NCI-H2196 treated with DMSO at 0.1 percent for 48 hours (cell line): ENCODE data around the gene UBL3.

Source experiments
- DNase-seq: peaks from one replicate; lab custom pipeline; 2025; ENCODE audit not compliant: unreplicated experiment; lab: John Stamatoyannopoulos, UW

Gene UBL3

GRCh38 chr13:29810898-29811297, 39.5 kb downstream of the UBL3 start:
- no peak for DNase-seq

- no peak for DNase-seq
These were observed 40.2 kb downstream of the UBL3 start for GRCh38 chr13:29810145-29810742.

- DNase-seq, result no peak
These were observed 42.2 kb downstream of the UBL3 start for GRCh38 chr13:29808264-29808663.

GRCh38 chr13:29805994-29806979, 44.1 kb downstream of the UBL3 start:
- DNase-seq, result no peak

- no peak for DNase-seq
These were observed 47.2 kb downstream of the UBL3 start for GRCh38 chr13:29803221-29803620.

- no peak for DNase-seq
These were observed 47.8 kb downstream of the UBL3 start for GRCh38 chr13:29802621-29803020.

GRCh38 chr13:29801737-29802305, 48.6 kb downstream of the UBL3 start:
- DNase-seq, result no peak

GRCh38 chr13:29801102-29801501, 49.3 kb downstream of the UBL3 start:
- no peak for DNase-seq

GRCh38 chr13:29800687-29801086, 49.7 kb downstream of the UBL3 start:
- DNase-seq, result no peak

GRCh38 chr13:29799041-29799440, 51.4 kb downstream of the UBL3 start:
- DNase-seq, result no peak

GRCh38 chr13:29791997-29792780, 58.2 kb downstream of the UBL3 start:
- DNase-seq, result no peak

- DNase-seq, result no peak
These were observed 58.9 kb downstream of the UBL3 start for GRCh38 chr13:29791508-29791907.

GRCh38 chr13:29786698-29787097, 63.7 kb downstream of the UBL3 start:
- DNase-seq, result no peak

GRCh38 chr13:29785978-29786377, 64.4 kb downstream of the UBL3 start:
- DNase-seq, result no peak

- no peak for DNase-seq
These were observed 67.6 kb downstream of the UBL3 start for GRCh38 chr13:29782798-29783197.

GRCh38 chr13:29774830-29775229, 75.6 kb downstream of the UBL3 start:
- DNase-seq, result no peak

- no peak for DNase-seq
These were observed 79.2 kb downstream of the UBL3 start for GRCh38 chr13:29771247-29771646.

- no peak for DNase-seq
These were observed 83.4 kb downstream of the UBL3 start for GRCh38 chr13:29767006-29767405.

- DNase-seq, result no peak
These were observed 86.8 kb downstream of the UBL3 start for GRCh38 chr13:29763436-29764180.

- DNase-seq, result no peak
These were observed 88.6 kb downstream of the UBL3 start for GRCh38 chr13:29761815-29762214.

- no peak for DNase-seq
These were observed 89.3 kb downstream of the UBL3 start for GRCh38 chr13:29761160-29761559.
